ENCODE data around the gene RERE.

- TF ChIP-seq CTCF (IDR thresholded peaks at IDR 0.05; ENCODE audit: poor library complexity) = no peak
- no peak for TF ChIP-seq EZH2 (IDR thresholded peaks at IDR 0.05; ENCODE audit: borderline replicate concordance)
- no peak for TF ChIP-seq EZH2phosphoT487 (IDR thresholded peaks at IDR 0.05; ENCODE audit: low read depth, severe bottlenecking, unreplicated experiment)
Observed at GRCh38 chr1:8652467-8653046, 164.9 kb downstream of the RERE start.

All from hepatocyte (in vitro differentiated cells).